HepG2 (cell line): ENCODE results near the gene NCOA7. TPM values are rescaled to one million over a fixed set of nuclear protein-coding genes. Genes with fewer than 3 reads are reported as not detected.

Experiments
- ATAC-seq: fragments of 200-7000 bp; cut with Tn5 transposase; 3 replicates; pipeline ENCODE4 v1.9.1; 2020; ENCODE audit warnings: mild to moderate bottlenecking, moderate library complexity
- BruUV-seq: library from RNA; stranded (reverse); fragments of 400-500 nt; replicated peaks from 2 replicates; lab custom pipeline; 2021; lab: Mats Ljungman, UMichigan
- CTCF ChIA-PET: fragments of 300-600 bp; formaldehyde crosslinking; extraction: SDS; loops from one replicate; lab custom pipeline; 2021; ENCODE audit warnings: low total read pairs, inconsistent platforms, low intra/inter-chr PET ratio; lab: Yijun Ruan, JAX
- POLR2A ChIA-PET: fragments of 350-600 bp; sonication (Branson Sonifier 250); formaldehyde crosslinking; loops from one replicate; lab custom pipeline; 2020; ENCODE audit warnings: antibody characterized with exemption, inconsistent platforms; lab: Yijun Ruan, JAX
- DNase-seq: peaks from one replicate; pipeline ENCODE4 v3.0.0-alpha.2; 2015; ENCODE audit warnings: low spot score
- FAIRE-seq: peaks from 3 replicates; lab custom pipeline; 2011; peaks lifted over from hg19 to GRCh38; lab: Jason Lieb, UNC
- H2AFZ ChIP-seq: one replicate; pipeline ENCODE4 v1.6.1; 2011; ENCODE audit warnings: low read length, inconsistent platforms
- H3K27ac ChIP-seq: fragments of 300-600 bp; 3 replicates; pipeline ENCODE4 v1.8.0; 2011; ENCODE audit warnings: mixed run types, mild to moderate bottlenecking, mixed read lengths, low read length, inconsistent platforms; ENCODE audit not compliant: insufficient read depth; ENCODE audit errors: extremely low read length
- H3K27me3 ChIP-seq, 2 experiments: fragments of 200-600 bp in 1 of 2; 2 replicates in 1 of 2; 3 replicates in 1 of 2; pipeline versions ENCODE4 v1.6.0 to v1.8.0; 2011; ENCODE audit warnings: low read length in 2 of 2, mild to moderate bottlenecking in 2 of 2, moderate library complexity in 2 of 2, inconsistent platforms in 1 of 2; ENCODE audit not compliant: insufficient read depth in 2 of 2, control insufficient read depth in 1 of 2
- H3K36me3 ChIP-seq, 2 experiments: fragments of 200-600 bp in 1 of 2; replicated peaks in 1 of 2; 2 replicates in 1 of 2; 3 replicates in 1 of 2; pipeline versions ENCODE4 v1.5.1 to v1.8.0; 2011; ENCODE audit warnings: low read length in 2 of 2, inconsistent platforms in 1 of 2; ENCODE audit not compliant: insufficient read depth in 2 of 2, control insufficient read depth in 1 of 2
- H3K4me1 ChIP-seq: 2 replicates; pipeline ENCODE4 v1.5.1; 2012; ENCODE audit warnings: low read length, inconsistent platforms; ENCODE audit not compliant: insufficient read depth
- H3K4me2 ChIP-seq: 2 replicates; pipeline ENCODE4 v1.6.0; 2011; ENCODE audit warnings: low read depth, low read length, inconsistent platforms
- H3K4me3 ChIP-seq, 3 experiments: fragments of 200-600 bp in 1 of 3; sonication (generic), shearing (Covaris generic) in 1 of 3; replicated peaks in 1 of 3; 2 replicates each; pipeline ENCODE4 v1.5.1; 2011 to 2016; ENCODE audit warnings: low read length in 3 of 3, inconsistent platforms in 2 of 3, low read depth in 2 of 3, mild to moderate bottlenecking in 2 of 3, control low read depth in 1 of 3, mixed read lengths in 1 of 3; ENCODE audit not compliant: insufficient read depth in 1 of 3
- H3K79me2 ChIP-seq: one replicate; pipeline ENCODE4 v1.6.1; 2011; ENCODE audit warnings: low read length, inconsistent platforms; ENCODE audit not compliant: insufficient read depth
- H3K9ac ChIP-seq: 2 replicates; pipeline ENCODE4 v1.6.0; 2011; ENCODE audit warnings: mild to moderate bottlenecking, low read depth, low read length, inconsistent platforms; ENCODE audit not compliant: insufficient read depth
- H3K9me3 ChIP-seq: 2 replicates; pipeline ENCODE4 v1.5.1; 2012; ENCODE audit warnings: mild to moderate bottlenecking, low read length
- H4K20me1 ChIP-seq: 2 replicates; pipeline ENCODE4 v1.6.0; 2011; ENCODE audit warnings: inconsistent platforms, mild to moderate bottlenecking, low read length, moderate library complexity; ENCODE audit not compliant: insufficient read depth
- CENPBD1 ChIP-seq: sonication (generic); formaldehyde crosslinking; IDR thresholded peaks from 2 replicates; pipeline ENCODE4 v1.8.0; 2022; ENCODE audit warnings: missing genetic modification reagents, low read depth, mild to moderate bottlenecking, borderline replicate concordance
- EP300 ChIP-seq, 3 experiments: sonication (generic) in 1 of 3; formaldehyde crosslinking in 1 of 3; IDR thresholded peaks; 2 replicates each; pipeline versions ENCODE4 v1.5.1 to v1.6.1; 2011 to 2020; ENCODE audit warnings: low read depth in 2 of 3, low read length in 2 of 3, borderline replicate concordance in 1 of 3, improper control_type of control experiment in 1 of 3, mild to moderate bottlenecking in 1 of 3, missing genetic modification reagents in 1 of 3, moderate library complexity in 1 of 3
- HOMEZ ChIP-seq: IDR thresholded peaks from 2 replicates; pipeline ENCODE4 v1.6.1; 2016; ENCODE audit warnings: low read depth
- KLF6 ChIP-seq: IDR thresholded peaks from 2 replicates; pipeline ENCODE4 v1.8.0; 2016; ENCODE audit warnings: missing biosample characterization, missing genetic modification reagents
- MYC ChIP-seq: sonication (generic); formaldehyde crosslinking; IDR thresholded peaks from 2 replicates; pipeline ENCODE4 v1.9.0; 2021; ENCODE audit warnings: missing genetic modification reagents, borderline replicate concordance
- PBX2 ChIP-seq: IDR thresholded peaks from 2 replicates; pipeline ENCODE4 v1.6.1; 2016; ENCODE audit warnings: control low read depth
- STAG1 ChIP-seq: sonication (generic); formaldehyde crosslinking; IDR thresholded peaks from 2 replicates; pipeline ENCODE4 v1.4.0; 2020; ENCODE audit warnings: missing genetic modification reagents
- ZMYM4 ChIP-seq: sonication (generic); formaldehyde crosslinking; IDR thresholded peaks from 2 replicates; pipeline ENCODE4 v1.8.1; 2023; ENCODE audit warnings: mild to moderate bottlenecking, missing genetic modification reagents
- ZUFSP ChIP-seq: sonication (generic); formaldehyde crosslinking; IDR thresholded peaks from 2 replicates; pipeline ENCODE4 v1.9.0; 2021; ENCODE audit warnings: missing genetic modification reagents, mild to moderate bottlenecking, borderline replicate concordance
- WGBS: methylation state at CpG from one replicate; pipeline ENCODE4 v1.1.6; 2017; ENCODE audit warnings: low lambda C conversion rate; 5-methylcytosine and 5-hydroxymethylcytosine counted together
- in situ Hi-C: cut with HindIII; loops from 2 replicates; pipeline ENCODE4 v1.10.0; 2017; ENCODE audit warnings: low pct_unique_long_range_greater_than_20kb; ENCODE audit not compliant: extremely low pct_ligation_motif_present
- intact Hi-C: fragments of 100-400 bp; cut with micrococcal nuclease; formaldehyde crosslinking; loops from one replicate; pipeline ENCODE4 v1.10.0; 2022; ENCODE audit not compliant: unreplicated experiment
- polyA plus RNA-seq, 8 experiments: library from polyadenylated mRNA; depleted of rRNA in 3 of 8; stranded (reverse) in 7 of 8; unstranded in 1 of 8; fragments of >200 nt; fragmentation: Illumina TruSeq in 4 of 8; extraction: Trizol in 4 of 8; gene quantifications; 2 replicates each; pipeline versions ENCODE4 v1.2.1 to v1.2.3, GENCODE V29; 2011 to 2016; ENCODE audit warnings: low read depth in 4 of 8, missing spikeins in 1 of 8, mixed read lengths in 1 of 8; ENCODE audit not compliant: insufficient read depth in 1 of 8
- total RNA-seq, 5 experiments: library from RNA; depleted of rRNA; stranded (reverse); fragments of >200 nt; fragmentation: Illumina TruSeq; extraction: Trizol; gene quantifications; 2 replicates each; pipeline ENCODE4 v1.2.3, GENCODE V29; 2016; ENCODE audit warnings: low read depth in 1 of 5

The NCOA7 gene
- total and polyA plus RNA-seq, 2 of the 13 experiments (the other 11 are each of a cell fraction or from before 2014, with no cell fraction given) = 13.6 to 20.8 TPM

- 0 out of 2 replicates have a peak, but pooled peaks have one; percentile 51 for TF ChIP-seq HOMEZ (CRISPR knock-in tag)
- 0 out of 2 replicates have a peak, but pooled peaks have one; percentile 45 for TF ChIP-seq KLF6
- no peak for TF ChIP-seq EP300 (IDR thresholded peaks at IDR 0.05; ENCODE audit: low read depth in 2 of 2, low read length in 2 of 2)
- TF ChIP-seq EP300 (CRISPR knock-in tag; IDR thresholded peaks at IDR 0.05; ENCODE audit: borderline replicate concordance) = no peak
- peak; percentile 70 for TF ChIP-seq STAG1
- TF ChIP-seq ZMYM4 (CRISPR knock-in tag) = peak; percentile 39; the same call in 1 of the 2 replicates
- no peak for TF ChIP-seq MYC
Observed at GRCh38 chr6:125906158-125906998, 115.6 kb downstream of the NCOA7 start (continued).

GRCh38 chr6:125910527-125910926 is 119.8 kb downstream of the NCOA7 start:
- H3K9me3 ChIP-seq = no peaks in the 10 kb centered on the region
- H2AFZ ChIP-seq = no peak overlapping the region
- no peaks in the 10 kb centered on the region for H3K79me2 ChIP-seq
- DNase-seq (no peak), ATAC-seq (no peak), FAIRE-seq (no peak)
- 94% methylated on average over 3 of the region's 3 CpGs for WGBS
- in situ Hi-C loops = no loop called here
- no peak overlapping the region for H3K27ac ChIP-seq
- H3K4me1 ChIP-seq = peaks cover 7% of the 10 kb centered on the region; the same call in 1 of the 2 replicates
- no peaks in the 10 kb centered on the region for H4K20me1 ChIP-seq
- BruUV-seq = no TSS peak
- no peak overlapping the region for H3K4me2 ChIP-seq
- TF ChIP-seq CENPBD1 (no peak), PBX2 (CRISPR knock-in tag) (no peak), ZUFSP (CRISPR knock-in tag) (no peak)
- H3K27me3 ChIP-seq = no peaks in the 10 kb centered on the region
- H3K36me3 ChIP-seq = peaks cover 4 to 9% of the 10 kb centered on the region in 2 experiments
- ChIA-PET POLR2A (interaction anchor here (1.0 kb wide), 1 partner anchor 9 kb away, joined by 3 read pairs; no protein-coding TSS in a partner anchor), CTCF (no interaction called here)
- H3K9ac ChIP-seq = no peak overlapping the region
- no peak overlapping the region for H3K4me3 ChIP-seq
- intact Hi-C loops = no loop called here
